B cell (primary cell): ENCODE results near the gene TPRN. TPM values are rescaled to one million over a fixed set of nuclear protein-coding genes. Genes with fewer than 3 reads are reported as not detected.
A peak's percentile ranks its signal among the peaks of the same experiment; 100 is the strongest.

Experiments used
- ATAC-seq: fragments of 200-7000 bp; cut with Tn5 transposase; one replicate; pipeline ENCODE4 v1.10.0; 2021; ENCODE audit warnings: low read depth, mild to moderate bottlenecking, moderate number of reproducible peaks, moderate library complexity
- CTCF ChIA-PET: fragments of 350-600 bp; sonication (Branson Sonifier 250); formaldehyde crosslinking; loops from one replicate; lab custom pipeline; 2021; ENCODE audit warnings: antibody characterized with exemption, inconsistent platforms; lab: Charles Lee
- POLR2A ChIA-PET: fragments of 350-600 bp; sonication (Branson Sonifier 250); formaldehyde crosslinking; loops from one replicate; lab custom pipeline; 2021; ENCODE audit warnings: antibody characterized with exemption; lab: Charles Lee
- DNase-seq: peaks from one replicate; pipeline ENCODE4 v3.0.0; 2013
- H2AFZ ChIP-seq: 2 replicates; pipeline ENCODE4 v1.6.1; 2012; ENCODE audit warnings: mild to moderate bottlenecking, low read depth, low read length; ENCODE audit not compliant: insufficient read depth, poor library complexity, severe bottlenecking
- H3K27ac ChIP-seq, 2 donors: 1 replicate in 1 of 2; 2 replicates in 1 of 2; pipeline ENCODE4 v1.5.1; 2012 to 2013; ENCODE audit warnings: low read length in 2 of 2, mild to moderate bottlenecking in 2 of 2, moderate library complexity in 1 of 2
- H3K27me3 ChIP-seq, 4 experiments: fragments of 200-600 bp in 1 of 4; sonication (generic) in 1 of 4; replicated peaks in 1 of 4; 1 replicate in 2 of 4; 2 replicates in 2 of 4; pipeline versions ENCODE4 v1.6.1 to v1.7.0; 2013 to 2016; ENCODE audit warnings: low read length in 3 of 4, mild to moderate bottlenecking in 2 of 4, mixed read lengths in 1 of 4, moderate library complexity in 1 of 4; ENCODE audit not compliant: insufficient read depth in 4 of 4, control insufficient read depth in 3 of 4; ENCODE audit errors: control extremely low read depth in 1 of 4
- H3K36me3 ChIP-seq, 2 experiments: replicated peaks in 1 of 2; 1 replicate in 1 of 2; 2 replicates in 1 of 2; pipeline versions ENCODE4 v1.6.1 to v1.7.1; 2013; ENCODE audit warnings: low read length in 1 of 2; ENCODE audit not compliant: insufficient read depth in 2 of 2, control insufficient read depth in 1 of 2; ENCODE audit errors: control extremely low read depth in 1 of 2, extremely low read depth in 1 of 2
- H3K4me1 ChIP-seq, 2 donors: fragments of 200-600 bp in 1 of 2; sonication (generic) in 1 of 2; 1 replicate in 1 of 2; 2 replicates in 1 of 2; pipeline versions ENCODE4 v1.5.1 to v1.6.1; 2013 to 2017; ENCODE audit warnings: low read length in 2 of 2; ENCODE audit not compliant: control insufficient read depth in 2 of 2, insufficient read depth in 2 of 2
- H3K4me2 ChIP-seq: replicated peaks from 2 replicates; pipeline ENCODE3; 2012; ENCODE audit warnings: mild to moderate bottlenecking, low read depth, low read length; ENCODE audit not compliant: poor library complexity, severe bottlenecking
- H3K4me3 ChIP-seq, 5 experiments: fragments of 200-600 bp in 1 of 5; sonication (generic) in 1 of 5; 1 replicate in 3 of 5; 2 replicates in 2 of 5; pipeline versions ENCODE4 v1.5.1 to v1.7.0; 2011 to 2016; ENCODE audit warnings: low read length in 4 of 5, mild to moderate bottlenecking in 4 of 5, low read depth in 2 of 5, control low read depth in 1 of 5, moderate library complexity in 1 of 5; ENCODE audit not compliant: insufficient read depth in 1 of 5; ENCODE audit errors: control extremely low read depth in 1 of 5, extremely low read depth in 1 of 5
- H3K79me2 ChIP-seq: fragments of 200-600 bp; sonication (generic); one replicate; pipeline ENCODE4 v1.6.0; 2016; ENCODE audit warnings: low read length; ENCODE audit not compliant: control insufficient read depth, insufficient read depth
- H3K9ac ChIP-seq: fragments of 200-600 bp; sonication (generic); 2 replicates; pipeline ENCODE4 v1.6.1; 2017; ENCODE audit warnings: mild to moderate bottlenecking, low read length, moderate library complexity
- H3K9me3 ChIP-seq, 3 donors: one replicate each; pipeline versions ENCODE4 v1.6.1 to v1.7.1; 2013; ENCODE audit warnings: low read length in 2 of 3; ENCODE audit not compliant: control insufficient read depth in 2 of 3, insufficient read depth in 1 of 3; ENCODE audit errors: control extremely low read depth in 1 of 3
- H4K20me1 ChIP-seq: 2 replicates; pipeline ENCODE4 v1.6.0; 2012; ENCODE audit warnings: mild to moderate bottlenecking, low read length; ENCODE audit not compliant: insufficient read depth, control insufficient read depth, poor library complexity, severe bottlenecking
- H3K27ac Mint-ChIP-seq: one replicate; pipeline ENCODE4 v1.8.0; 2021; ENCODE audit warnings: mixed read lengths
- H3K27me3 Mint-ChIP-seq: one replicate; pipeline ENCODE4 v1.8.0; 2021; ENCODE audit warnings: mixed read lengths
- H3K4me1 Mint-ChIP-seq: one replicate; pipeline ENCODE4 v1.8.0; 2021; ENCODE audit warnings: mixed read lengths
- H3K4me3 Mint-ChIP-seq: one replicate; pipeline ENCODE4 v1.8.0; 2021; ENCODE audit warnings: mixed read lengths
- H3K9me3 Mint-ChIP-seq: one replicate; pipeline ENCODE4 v1.8.0; 2022; ENCODE audit warnings: mixed read lengths; ENCODE audit not compliant: insufficient read depth
- EZH2 ChIP-seq: IDR thresholded peaks from 2 replicates; pipeline ENCODE4 v1.6.1; 2012; ENCODE audit warnings: borderline replicate concordance, low read depth, mild to moderate bottlenecking, moderate library complexity, low read length; ENCODE audit not compliant: insufficient read depth, poor library complexity, severe bottlenecking
- WGBS: methylation state at CpG from one replicate; pipeline ENCODE4 v1.1.5; 2013; ENCODE audit warnings: missing lambda C conversion rate; ENCODE audit not compliant: insufficient coverage; 5-methylcytosine and 5-hydroxymethylcytosine counted together
- intact Hi-C: fragments of 100-400 bp; cut with micrococcal nuclease; formaldehyde crosslinking; loops from one replicate; pipeline ENCODE4 v1.10.0; 2022
- polyA plus RNA-seq: library from polyadenylated mRNA; depleted of rRNA; stranded (reverse); fragments of >200 nt; gene quantifications from 2 replicates; pipeline ENCODE4 v1.2.3, GENCODE V29; 2012
- total RNA-seq, 2 donors: library from RNA; stranded (reverse); fragments of 120-200 nt in 1 of 2; gene quantifications; 1 replicate in 1 of 2; 2 replicates in 1 of 2; pipeline versions ENCODE4 v1.2.3 to v1.2.4, GENCODE V29; 2013 to 2022
- TF ChIP-seq, protein P1 (sequence below): fragments of 200-600 bp; IDR thresholded peaks from one replicate; pipeline ENCODE4 v1.8.0; 2022; ENCODE audit warnings: antibody characterized with exemption, mild to moderate bottlenecking

Gene TPRN
- total and polyA plus RNA-seq, 2 donors (not counting 1 experiment from before 2014, with no cell fraction given), result 5.7 to 16.3 TPM

DNA sequence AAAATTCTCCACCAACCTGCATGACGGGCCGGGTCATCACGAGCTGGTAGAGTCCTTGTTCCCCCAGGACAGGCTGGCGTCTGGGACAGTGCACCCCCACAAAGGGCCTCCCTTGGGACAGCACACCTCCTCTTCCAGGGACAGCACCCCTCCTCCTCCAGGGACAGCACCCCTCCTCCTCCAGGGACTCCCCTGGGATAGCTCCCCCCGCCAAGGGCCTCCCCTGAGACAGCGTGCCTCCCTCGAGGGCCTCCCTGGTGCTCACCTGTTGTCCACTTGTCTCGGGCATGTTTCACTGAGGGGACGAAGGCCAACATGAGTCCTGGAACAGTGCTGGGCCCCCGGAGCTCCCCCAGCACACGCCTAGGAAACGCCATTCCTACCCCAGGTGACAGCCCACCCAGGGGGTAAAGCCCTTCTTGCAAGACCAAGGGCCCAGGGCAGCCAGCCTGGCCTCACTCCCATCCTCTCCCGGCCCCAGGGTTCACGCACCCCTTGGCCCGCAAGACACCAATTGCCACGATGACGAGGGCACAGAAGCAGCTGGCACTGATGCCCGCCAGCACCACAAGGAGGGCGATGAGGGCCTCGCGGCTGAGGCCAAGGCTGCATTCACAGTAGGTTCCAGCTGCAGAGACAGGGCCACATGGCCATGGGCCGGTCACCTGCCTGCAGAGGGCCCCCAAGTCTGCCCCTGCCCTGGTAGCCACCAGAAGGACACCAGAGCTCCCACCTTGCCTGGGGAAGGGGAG lies 29.2 kb downstream of the TPRN start:
- ChIA-PET POLR2A (no interaction called here), CTCF (no interaction called here)
- H3K79me2 ChIP-seq, result no peaks in the 10 kb centered on the region
- no peak overlapping the region for H3K4me2 ChIP-seq
- H3K36me3 ChIP-seq, result no peaks in the 10 kb centered on the region
- TF ChIP-seq, protein P1, sequence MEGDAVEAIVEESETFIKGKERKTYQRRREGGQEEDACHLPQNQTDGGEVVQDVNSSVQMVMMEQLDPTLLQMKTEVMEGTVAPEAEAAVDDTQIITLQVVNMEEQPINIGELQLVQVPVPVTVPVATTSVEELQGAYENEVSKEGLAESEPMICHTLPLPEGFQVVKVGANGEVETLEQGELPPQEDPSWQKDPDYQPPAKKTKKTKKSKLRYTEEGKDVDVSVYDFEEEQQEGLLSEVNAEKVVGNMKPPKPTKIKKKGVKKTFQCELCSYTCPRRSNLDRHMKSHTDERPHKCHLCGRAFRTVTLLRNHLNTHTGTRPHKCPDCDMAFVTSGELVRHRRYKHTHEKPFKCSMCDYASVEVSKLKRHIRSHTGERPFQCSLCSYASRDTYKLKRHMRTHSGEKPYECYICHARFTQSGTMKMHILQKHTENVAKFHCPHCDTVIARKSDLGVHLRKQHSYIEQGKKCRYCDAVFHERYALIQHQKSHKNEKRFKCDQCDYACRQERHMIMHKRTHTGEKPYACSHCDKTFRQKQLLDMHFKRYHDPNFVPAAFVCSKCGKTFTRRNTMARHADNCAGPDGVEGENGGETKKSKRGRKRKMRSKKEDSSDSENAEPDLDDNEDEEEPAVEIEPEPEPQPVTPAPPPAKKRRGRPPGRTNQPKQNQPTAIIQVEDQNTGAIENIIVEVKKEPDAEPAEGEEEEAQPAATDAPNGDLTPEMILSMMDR, result no peak
- TF ChIP-seq EZH2, result no peak
- peaks cover 9% of the 10 kb centered on the region for H3K27me3 Mint-ChIP-seq
- 74% methylated on average over 22 of the region's 22 CpGs for WGBS
- intact Hi-C loops, result no loop called here
- H3K9me3 Mint-ChIP-seq, result no peaks in the 10 kb centered on the region
- H3K9me3 ChIP-seq, result peaks cover 0 to 17% (median 0%) of the 10 kb centered on the region in 3 donors
- no peak overlapping the region for H2AFZ ChIP-seq
- no peak overlapping the region for H3K4me3 ChIP-seq
- peaks cover 0 to 56% (median 24%) of the 10 kb centered on the region in 4 experiments for H3K27me3 ChIP-seq
- no peak overlapping the region for H3K4me3 Mint-ChIP-seq
- no peak overlapping the region for H3K27ac ChIP-seq
- no peak overlapping the region for H3K27ac Mint-ChIP-seq
- no peak for DNase-seq
- peaks cover 15 to 40% of the 10 kb centered on the region in 2 donors for H3K4me1 ChIP-seq
- H3K9ac ChIP-seq, result no peak overlapping the region
- no peaks in the 10 kb centered on the region for H4K20me1 ChIP-seq
- H3K4me1 Mint-ChIP-seq, result peaks cover 13% of the 10 kb centered on the region
- ATAC-seq, result no peak

DNA sequence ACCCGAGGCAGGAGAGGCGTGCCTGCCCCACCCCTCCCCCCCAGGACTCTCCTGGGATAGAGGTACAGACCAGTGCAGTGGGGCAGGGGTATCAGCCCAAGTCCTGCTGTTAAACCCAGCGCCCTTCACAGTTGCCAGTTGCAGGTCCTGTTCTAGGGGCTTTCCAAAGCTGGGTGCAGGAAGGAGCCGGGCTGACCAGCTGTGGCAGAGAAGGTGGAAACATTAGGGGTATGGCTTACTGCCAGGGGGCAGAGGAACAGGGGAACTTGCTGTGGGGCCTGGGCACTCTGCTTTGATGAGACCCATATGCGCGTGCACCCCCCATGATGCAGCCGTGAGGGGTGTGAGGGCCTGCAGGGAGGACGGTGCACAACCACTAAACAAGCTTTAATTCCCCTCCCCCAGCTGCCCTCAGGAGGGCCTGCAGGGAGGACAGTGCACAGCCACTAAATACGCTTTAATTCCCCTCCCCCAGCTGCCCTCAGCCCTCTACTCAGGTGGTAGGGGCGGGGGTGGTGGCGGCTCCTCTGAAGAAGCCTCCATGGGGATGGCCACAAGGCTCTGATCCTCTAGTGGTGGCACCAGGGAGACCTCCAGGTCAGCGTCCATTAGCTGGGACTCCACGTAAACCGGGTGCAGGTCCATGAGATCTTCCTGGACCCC lies 29.9 kb downstream of the TPRN start:
- no peaks in the 10 kb centered on the region for H3K79me2 ChIP-seq
- H3K4me1 ChIP-seq, result peaks cover 15 to 44% of the 10 kb centered on the region in 2 donors
- Mint-ChIP-seq H3K4me3 (peak overlapping the region; percentile 16), H3K9me3 (no peaks in the 10 kb centered on the region), H3K4me1 (peaks cover 13% of the 10 kb centered on the region), H3K27ac (no peak overlapping the region), H3K27me3 (peaks cover 10% of the 10 kb centered on the region)
- H3K9ac ChIP-seq, result no peak overlapping the region
- no peak overlapping the region for H3K27ac ChIP-seq
- CTCF ChIA-PET, result no interaction called here
- DNase-seq (no peak), ATAC-seq (no peak)
- POLR2A ChIA-PET, result no interaction called here
- no peak overlapping the region for H2AFZ ChIP-seq
- TF ChIP-seq, protein P1, result no peak
- no peak for TF ChIP-seq EZH2
- H3K36me3 ChIP-seq, result no peaks in the 10 kb centered on the region
- intact Hi-C loops, result no loop called here
- H3K4me2 ChIP-seq, result no peak overlapping the region
- H3K4me3 ChIP-seq, result no peak overlapping the region
- no peaks in the 10 kb centered on the region for H4K20me1 ChIP-seq
- H3K9me3 ChIP-seq, result peaks cover 0 to 17% (median 0%) of the 10 kb centered on the region in 3 donors
- 76% methylated on average over 8 of the region's 14 CpGs for WGBS
- H3K27me3 ChIP-seq, result peaks cover 0 to 63% (median 31%) of the 10 kb centered on the region in 4 experiments
